HG03135 (cell line): Measurements from ENCODE around the gene PCCA.
"Not testable (repeated sequence)": the region's sequence is repeated elsewhere in the genome, so short reads cannot be mapped to it uniquely, and the experiment has no call there.

Source experiments
- ATAC-seq: cut with Tn5 transposase; IDR thresholded peaks from one replicate; pipeline ENCODE4 v1.9.1; 2021; ENCODE audit warnings: mild to moderate bottlenecking, moderate library complexity; ENCODE audit not compliant: unreplicated experiment

PCCA gene

DNA sequence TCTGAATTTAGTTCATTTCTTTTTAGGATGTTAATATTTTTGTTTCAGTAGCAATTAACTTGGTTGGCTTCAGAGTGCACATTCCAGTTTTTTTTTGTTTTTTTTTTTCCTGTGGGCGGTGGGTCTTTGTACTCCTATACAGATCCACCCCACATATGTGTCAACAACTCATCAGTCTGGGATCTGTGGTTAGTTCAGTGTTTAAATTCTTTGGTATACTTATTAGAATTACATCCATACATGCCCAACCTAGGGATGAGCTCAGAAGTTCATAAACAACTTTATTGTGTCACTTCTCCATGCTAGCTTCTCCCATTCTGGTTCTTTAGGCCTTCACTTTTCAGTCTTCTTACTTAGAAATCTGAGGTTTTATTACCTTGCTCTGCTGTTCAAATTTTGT, 50.9 kb downstream of the PCCA start:
- ATAC-seq = no peak

DNA sequence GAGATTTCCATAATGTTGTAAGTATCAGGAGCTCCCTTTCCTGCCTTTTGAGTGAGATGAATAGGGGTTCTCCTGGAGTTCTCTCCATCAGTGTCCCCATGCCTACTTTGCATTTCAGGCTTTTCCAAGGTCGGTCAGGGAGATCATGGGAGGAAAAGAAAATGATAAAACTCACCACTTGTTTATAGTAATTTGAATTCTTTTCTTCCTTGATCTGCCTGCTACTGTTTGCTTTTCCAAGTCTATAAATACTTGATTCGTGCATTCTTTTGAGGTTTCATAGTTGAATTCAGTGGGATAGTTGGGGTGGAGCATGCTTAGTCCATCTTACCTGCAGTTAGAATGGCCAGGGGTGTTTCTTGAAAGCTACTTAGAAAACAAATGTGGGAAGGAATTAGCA, 51.5 kb downstream of the PCCA start:
- no peak for ATAC-seq

DNA sequence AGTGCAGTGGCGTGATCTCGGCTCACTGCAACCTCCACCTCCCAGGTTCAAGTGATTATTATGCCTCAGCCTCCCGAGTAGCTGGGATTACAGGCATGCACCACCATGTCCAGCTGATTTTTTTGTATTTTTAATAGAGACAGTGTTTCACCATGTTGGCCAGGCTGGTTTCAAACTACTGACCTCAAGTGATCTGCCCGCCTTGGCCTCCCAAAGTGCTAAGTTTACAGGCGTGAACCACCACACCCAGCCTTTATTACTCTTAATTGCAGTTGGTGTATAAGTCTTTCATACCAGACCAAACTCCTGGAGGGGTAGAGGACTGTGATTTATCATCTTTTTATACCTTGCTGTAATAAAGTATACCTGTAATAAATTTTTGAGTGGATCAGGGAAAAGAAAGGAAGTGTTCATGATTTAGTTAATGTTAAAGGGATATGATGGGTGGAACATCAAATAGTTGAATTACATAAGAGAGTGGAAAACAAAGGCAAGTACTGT, 52.6 kb downstream of the PCCA start:
- not testable (repeated sequence) for ATAC-seq

DNA sequence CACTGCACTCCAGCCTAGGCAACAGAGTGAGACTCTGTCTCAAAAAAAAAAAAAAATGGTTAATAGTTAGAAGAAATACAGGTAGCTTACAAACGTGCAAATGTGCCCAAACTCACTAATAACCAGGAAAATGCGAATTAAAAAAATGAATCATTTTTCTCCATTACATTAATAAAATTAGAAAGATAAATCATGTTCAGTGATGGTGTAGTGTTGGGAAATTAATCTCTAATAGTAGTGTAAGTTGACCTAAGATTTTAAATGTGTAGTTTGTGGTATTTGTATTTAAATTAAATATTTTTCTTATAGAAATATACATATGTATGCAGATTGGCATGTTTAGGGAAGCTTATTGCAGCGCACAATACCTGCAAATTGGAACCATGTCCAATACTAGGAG, 57.6 kb downstream of the PCCA start:
- no peak for ATAC-seq

DNA sequence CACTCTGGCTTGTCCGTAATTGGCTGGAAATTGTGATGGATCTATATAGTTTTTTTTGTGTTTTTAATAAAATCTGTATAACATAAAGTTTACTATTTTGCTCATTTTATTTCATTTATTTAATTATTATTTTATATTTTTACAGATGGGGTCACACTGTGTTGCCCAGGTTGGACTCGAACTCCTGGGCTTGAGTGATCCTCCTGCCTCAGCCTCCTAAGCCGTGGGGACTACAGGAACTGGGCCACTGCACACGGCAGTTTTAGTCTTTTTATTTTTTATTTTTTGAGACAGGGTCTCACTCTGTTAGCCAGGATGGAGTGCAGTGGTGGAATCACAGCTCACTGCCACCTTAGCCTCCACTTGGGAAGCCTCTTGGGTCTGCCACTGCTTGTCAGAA, 58.9 kb downstream of the PCCA start:
- no peak for ATAC-seq

DNA sequence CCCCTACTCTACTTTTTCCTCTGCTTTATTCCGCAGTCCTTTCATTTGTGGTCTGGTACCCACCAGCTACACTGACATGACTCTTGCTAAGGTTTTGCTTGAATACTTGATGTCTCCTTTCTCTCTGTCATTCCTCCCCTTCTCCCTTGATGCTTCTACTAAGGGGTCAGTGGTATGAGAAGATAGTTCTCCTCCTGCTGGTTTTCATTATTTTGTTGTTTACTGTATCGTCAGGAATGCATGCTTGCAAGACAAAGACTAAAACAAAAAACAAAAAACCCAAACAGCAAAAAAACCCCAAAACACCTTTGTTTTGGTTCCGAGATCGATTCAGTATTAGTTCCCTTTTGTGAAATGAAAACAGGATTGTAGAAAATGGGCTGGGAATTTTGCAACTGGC, 59.5 kb downstream of the PCCA start:
- ATAC-seq = no peak

DNA sequence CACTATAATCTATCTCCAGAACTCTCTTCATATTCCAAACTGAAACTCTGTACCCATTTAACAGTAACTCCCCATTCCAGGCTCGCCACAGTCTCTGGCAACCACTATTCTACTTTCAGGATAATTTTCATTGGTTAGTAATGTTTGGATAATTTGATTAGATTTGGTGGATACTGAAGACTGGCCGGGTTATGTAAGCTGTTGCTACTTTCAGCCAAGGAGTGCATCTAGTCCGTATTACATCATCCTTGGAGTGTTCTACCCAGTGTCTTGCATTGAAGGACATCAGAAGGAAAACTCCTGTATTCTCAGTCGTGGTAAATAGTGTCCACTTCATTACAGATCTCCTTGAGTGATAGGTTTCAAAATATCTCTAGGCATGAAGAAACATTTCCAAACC, 60.5 kb downstream of the PCCA start:
- ATAC-seq = no peak

DNA sequence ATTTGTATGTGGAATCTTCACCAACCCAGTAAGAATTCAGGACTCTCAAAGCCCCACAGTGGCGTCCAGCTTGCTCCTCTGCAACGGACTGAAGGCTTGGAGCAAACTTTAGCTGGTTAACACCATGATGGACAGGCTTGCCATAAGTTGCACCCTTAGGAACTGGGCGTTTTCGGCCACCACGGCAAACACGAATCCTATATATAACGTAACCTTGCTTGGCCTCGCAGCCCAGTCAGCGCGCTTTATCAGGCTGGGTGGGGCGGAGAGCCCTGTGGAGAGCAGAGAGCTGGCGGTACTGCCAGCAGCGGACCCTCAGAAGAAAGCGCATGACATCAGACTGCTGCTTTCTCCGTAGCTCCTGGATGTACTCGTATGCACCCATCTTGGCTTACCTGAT, 61.8 kb downstream of the PCCA start:
- ATAC-seq = not testable (repeated sequence)

DNA sequence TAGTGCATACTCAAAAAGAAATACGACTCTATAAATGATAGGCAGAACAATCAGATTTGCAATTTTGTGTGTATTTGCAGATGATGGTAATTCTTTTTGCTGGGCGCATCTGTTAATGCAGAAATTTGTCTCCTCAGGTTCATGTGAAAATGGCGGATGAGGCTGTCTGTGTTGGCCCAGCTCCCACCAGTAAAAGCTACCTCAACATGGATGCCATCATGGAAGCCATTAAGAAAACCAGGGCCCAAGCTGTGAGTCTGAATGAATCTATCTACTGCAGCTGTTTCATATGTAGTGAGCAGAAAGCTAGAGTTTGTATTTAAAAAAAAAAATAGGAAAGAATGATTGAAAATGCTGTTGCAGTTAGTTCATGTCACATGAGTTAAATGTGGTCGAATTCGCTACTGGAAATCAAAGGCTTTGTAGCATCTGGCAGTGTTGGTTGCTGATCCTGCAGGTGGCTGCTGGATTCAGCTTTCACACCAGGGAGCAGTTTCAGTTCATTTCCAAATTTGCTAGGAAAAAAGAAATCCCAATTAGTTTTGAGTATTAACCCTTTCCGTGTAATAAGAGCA, 66.0 kb downstream of the PCCA start:
- no peak for ATAC-seq

DNA sequence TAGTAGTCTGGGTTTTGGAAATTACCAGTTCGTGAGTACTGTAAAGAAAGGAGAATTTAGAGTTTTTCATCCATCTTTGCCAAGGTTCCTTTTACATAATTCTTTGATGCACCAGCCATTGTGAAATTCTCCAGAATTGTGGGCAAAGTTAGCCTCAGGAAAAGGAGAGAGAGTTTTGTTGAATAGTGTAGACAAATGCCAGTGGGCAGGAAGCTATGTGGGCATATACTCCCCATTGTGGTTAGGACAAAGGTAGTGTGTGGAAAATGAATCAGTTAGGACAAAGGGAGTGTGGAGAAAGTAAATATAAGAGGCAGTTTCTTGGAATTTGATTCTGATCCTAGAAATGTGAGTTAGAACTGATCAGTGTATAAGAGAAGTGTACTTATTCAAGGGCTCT, 67.9 kb downstream of the PCCA start:
- no peak for ATAC-seq

DNA sequence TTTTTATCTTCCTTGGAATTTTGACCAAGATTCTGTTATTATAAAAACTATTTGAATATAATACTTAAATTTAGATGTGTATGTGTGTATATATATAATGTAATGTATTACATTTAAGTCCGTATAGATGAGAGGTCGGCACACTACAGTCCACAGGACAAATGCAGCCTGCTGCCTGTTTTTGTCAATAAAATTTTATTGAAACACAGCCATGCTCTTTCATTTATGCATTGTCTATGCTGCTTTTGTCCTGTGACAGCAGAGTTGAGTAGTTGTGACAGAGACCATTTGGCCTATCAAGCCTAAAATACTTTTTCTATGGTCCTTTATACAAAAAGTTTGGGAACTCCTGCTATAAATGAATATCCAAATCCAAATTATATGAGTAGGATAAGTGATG, 69.7 kb downstream of the PCCA start:
- ATAC-seq = no peak

DNA sequence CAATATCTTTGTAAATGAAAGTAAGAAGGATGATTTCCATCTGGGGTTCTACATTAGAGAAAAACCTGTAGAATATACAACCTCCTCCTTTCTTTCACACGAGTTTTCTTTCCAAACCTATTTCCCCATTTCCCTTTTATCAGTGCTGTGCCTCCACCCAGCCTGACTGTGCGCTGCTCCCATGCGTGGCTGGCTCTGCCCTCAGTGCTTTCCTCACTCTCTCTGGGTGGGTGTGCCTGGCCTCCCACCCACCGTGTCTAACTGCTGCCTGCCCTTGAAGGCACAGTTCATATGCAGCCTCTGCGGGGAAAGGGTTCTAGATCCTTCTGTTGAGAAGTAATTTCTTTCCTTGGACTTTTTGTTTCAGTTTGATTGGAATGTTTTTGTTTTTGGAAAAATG, 70.7 kb downstream of the PCCA start:
- ATAC-seq = no peak

DNA sequence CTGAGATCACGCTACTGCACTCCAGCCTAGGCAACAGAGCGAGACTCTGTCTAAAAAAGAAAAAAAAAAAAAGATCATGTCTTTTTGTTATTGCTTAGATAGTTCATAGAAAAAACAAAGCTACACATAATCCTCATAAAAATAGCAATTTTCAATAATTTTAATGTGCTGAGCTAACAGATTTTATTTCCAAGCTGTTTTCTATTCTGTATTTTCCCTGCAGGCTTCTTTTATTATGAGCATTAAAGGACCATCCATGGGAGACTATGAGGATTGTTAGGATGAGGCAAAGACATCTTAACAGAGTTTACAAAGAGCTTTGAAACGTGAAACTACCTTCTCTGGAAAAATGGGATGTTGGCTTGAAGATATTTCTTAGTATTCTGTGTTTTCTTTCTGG, 71.6 kb downstream of the PCCA start:
- ATAC-seq = no peak

DNA sequence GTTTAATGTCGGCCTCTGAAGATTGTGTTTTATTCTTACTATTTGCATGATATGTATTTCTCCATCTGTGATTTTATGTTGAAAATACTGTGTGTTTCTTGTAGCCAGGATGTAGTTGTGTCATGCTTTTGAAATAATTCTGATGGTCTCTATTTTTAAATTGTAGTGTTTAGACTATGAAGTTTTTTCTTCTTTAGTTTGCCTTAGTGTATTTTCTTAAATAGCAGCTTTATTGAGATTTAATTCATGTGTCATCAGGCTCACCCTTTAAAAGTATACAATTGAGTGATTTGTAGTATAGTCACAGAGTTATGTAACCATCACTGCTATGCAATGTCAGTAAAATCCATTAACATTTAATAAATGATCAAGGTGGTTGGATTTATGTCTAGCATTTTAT, 74.5 kb downstream of the PCCA start:
- no peak for ATAC-seq

DNA sequence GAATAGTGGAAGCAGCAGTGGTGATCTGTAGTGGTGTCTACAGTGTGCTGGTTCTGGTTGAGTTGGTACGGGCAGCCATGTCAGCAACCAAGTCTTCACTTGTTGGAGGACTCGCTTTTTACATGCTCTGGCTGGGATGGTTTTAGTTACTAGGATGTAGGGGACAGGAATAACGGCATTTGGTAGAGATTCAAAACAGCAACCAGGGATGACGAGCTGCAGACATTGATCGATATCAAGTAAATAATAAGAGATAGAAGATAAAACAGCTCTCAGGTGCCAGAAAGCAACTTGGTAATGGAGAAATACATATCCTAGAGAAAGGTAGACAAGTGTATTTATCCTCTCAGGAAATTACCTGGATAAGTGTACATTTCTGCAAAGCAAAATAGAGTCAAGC, 84.3 kb downstream of the PCCA start:
- no peak for ATAC-seq

DNA sequence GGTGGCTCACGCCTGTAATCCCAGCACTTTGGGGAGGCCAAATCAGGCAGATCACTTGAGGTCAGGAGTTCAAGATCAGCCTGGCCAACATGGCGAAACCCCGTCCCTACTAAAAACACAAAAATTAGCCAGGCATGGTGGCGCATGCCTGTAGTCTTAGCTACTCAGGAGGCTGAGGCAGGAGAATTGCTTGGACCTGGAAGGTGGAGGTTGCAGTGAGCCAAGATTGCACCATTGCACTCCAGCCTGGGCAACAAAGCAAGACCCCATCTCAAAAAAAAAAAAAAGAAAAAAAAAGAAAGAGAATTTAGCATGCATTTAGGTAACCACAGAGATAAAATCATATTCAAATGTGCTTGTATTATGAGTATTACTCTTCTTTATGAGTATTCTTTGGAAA, 85.6 kb downstream of the PCCA start:
- not testable (repeated sequence) for ATAC-seq

DNA sequence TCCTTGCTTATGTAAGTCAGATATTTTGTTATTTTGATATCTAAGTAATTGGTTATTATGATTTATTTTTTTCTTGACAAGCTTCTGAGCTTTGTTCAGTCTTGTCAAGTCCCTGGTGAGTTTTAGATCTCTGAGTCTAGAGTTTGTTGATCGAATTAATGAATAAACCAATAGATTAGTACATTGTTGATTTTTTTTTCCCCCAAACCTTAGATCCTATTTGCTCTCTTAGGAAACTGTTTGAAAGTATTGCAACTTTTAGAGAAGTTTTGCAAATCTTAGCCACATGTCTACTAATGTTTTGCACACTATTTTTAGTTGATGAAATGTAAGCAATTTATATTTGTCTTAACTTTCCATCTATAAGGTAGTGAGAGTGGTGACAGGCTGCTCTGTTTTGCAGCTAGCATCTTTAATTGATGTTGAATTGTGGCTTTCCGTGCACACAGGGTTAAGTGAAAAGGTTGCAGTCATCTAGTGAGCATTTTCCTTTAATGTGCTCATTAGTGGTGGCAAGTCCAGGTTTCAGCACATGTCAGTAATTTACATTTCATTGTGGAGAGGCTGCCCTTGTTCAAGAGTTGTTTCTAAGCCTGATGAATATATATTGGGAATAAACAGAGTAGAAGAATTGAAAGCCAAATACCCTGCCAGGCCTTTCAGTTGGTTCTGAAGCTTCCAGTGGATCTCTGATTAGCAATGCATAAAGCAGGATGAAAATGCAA, 86.3 kb downstream of the PCCA start:
- ATAC-seq = no peak

DNA sequence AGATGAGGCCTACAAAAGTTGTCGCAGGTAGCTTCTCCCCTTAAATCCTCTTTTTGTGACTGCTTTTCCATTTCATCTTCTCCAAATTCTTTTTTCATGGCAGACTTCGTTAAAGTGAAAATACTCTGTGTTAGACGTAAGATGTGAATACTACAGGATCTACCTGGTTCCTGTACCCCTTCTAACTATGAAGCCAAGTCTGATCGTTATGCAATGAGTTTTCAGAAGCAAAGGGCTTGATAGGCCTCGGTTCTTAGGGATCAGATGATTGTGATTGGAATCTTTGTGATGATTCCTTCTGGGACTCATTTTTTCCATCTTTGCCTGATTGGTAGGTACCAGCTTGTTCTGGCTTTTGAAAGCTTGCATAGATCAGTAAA, 86.9 kb downstream of the PCCA start:
- no peak for ATAC-seq

DNA sequence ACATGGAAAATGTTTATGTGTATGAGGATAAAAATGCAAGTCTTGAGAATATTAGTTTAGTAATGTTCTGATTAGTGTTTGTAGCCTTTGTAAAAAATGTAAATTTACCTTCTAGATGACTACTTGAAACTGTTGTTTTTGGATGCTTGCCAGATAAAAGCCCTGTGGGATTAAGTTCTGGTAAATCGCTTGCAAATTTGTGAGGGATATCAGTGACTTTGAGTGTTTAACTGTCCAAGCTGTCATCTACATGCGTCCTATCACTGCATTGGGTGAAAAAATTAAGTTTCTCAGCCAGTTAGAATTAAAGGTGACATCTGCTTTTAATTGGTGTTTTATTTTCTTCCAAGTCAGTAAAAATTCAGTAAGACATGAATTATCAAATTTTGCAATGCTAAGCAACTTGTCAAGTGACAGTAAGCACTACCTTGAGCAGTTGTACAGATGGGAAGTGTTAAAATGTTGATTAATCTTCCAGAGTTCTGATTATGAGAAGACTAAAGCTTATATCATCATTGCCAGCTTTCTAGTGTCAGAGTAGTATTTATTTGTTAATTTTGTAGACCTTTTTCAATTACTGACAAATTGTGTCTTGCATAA, 88.0 kb downstream of the PCCA start:
- no peak for ATAC-seq

DNA sequence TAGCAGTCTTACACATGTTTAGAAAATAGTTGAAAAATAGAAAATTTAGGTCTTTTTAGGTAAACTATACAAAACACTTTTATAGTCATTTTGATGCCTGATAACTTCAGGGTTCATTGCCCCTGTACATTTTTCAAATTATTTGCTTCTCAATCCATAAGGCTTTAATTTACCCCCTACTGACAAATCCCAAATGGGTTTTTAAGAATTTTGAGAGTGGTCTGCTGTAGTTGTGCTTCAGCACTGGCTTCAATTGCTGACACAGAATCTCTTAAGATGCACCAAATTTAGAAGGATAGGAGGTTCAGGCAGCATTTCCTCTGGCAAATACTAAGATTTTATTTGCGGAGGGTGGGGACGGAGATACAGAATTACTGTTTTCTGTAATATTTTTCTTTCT, 89.4 kb downstream of the PCCA start:
- no peak for ATAC-seq

DNA sequence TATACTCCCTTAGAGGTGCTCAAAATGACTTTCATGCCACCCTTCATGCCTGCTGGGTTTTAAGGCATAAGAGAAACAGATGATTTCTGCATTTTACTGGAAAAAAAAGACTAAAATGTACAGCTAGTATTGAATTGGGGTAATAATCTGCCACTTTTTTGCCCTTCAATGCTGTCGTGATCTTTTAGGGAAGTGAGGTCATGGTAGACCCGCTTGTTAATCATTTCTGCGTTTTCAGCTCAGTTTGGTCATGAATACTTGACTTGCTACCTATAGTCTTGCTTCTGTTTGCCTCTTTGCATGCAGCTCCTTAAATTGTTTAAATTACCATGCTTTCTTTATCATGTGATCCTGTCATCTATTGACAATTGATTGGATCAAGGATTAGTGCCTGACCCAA, 90.4 kb downstream of the PCCA start:
- ATAC-seq = no peak

DNA sequence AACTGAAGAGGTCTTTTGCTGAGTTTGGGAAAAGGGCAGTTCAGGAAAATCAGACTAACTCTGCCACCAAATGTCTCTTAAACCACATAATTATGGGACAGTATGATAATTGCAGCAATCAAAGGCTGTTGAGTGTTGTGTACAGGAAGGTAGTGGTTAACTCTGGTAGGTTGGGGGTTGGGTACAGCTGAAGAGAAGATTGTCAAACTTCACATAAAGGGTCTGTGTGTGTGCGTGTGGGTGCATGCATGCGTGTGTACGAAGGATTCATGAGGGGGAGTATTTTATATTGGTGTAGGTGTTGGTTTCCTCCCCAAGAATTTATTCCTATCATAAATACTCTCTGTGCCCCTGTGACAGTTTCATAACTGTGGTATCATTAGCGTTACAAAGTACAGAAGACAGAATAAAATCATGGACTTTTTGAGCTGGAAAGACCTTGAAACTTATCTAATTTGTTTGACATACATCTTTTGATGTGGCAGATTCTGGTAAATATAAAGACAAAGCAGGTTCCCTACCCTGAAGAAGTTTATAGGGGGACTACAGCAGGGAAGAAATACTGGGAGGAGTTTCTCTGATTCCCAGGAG, 94.1 kb downstream of the PCCA start:
- ATAC-seq = no peak
